Astrocyte (in vitro differentiated cells and primary cell): Measurements from ENCODE around the gene PPP1R37. TPM values are rescaled to one million over a fixed set of nuclear protein-coding genes. Genes with fewer than 3 reads are reported as not detected.

Experiments used
- DNase-seq: peaks from one replicate; pipeline ENCODE4 v3.0.0-alpha.2; 2010; ENCODE audit warnings: low read depth
- FAIRE-seq: peaks from 2 replicates; lab custom pipeline; 2011; peaks lifted over from hg19 to GRCh38; lab: Jason Lieb, UNC
- H2AFZ ChIP-seq: 2 replicates; pipeline ENCODE4 v1.6.0; 2012; ENCODE audit warnings: low read depth, low read length, inconsistent platforms
- H3K27ac ChIP-seq: 2 replicates; pipeline ENCODE4 v1.5.1; 2011; ENCODE audit warnings: low read depth, low read length, inconsistent platforms
- H3K27me3 ChIP-seq: 2 replicates; pipeline ENCODE4 v1.6.0; 2011; ENCODE audit warnings: low read length, inconsistent platforms; ENCODE audit not compliant: insufficient read depth
- H3K36me3 ChIP-seq: 2 replicates; pipeline ENCODE4 v1.5.1; 2011; ENCODE audit warnings: low read length, inconsistent platforms; ENCODE audit not compliant: insufficient read depth
- H3K4me1 ChIP-seq: 2 replicates; pipeline ENCODE4 v1.5.1; 2011; ENCODE audit warnings: low read length, inconsistent platforms; ENCODE audit not compliant: insufficient read depth
- H3K4me2 ChIP-seq: 2 replicates; pipeline ENCODE4 v1.6.0; 2012; ENCODE audit warnings: low read length, inconsistent platforms
- H3K4me3 ChIP-seq: 2 replicates; pipeline ENCODE4 v1.5.1; 2011; ENCODE audit warnings: low read depth, mild to moderate bottlenecking, low read length, inconsistent platforms; ENCODE audit not compliant: insufficient read depth
- H3K79me2 ChIP-seq: 2 replicates; pipeline ENCODE4 v1.6.0; 2012; ENCODE audit warnings: mild to moderate bottlenecking, low read length, inconsistent platforms; ENCODE audit not compliant: insufficient read depth
- H3K9ac ChIP-seq: 2 replicates; pipeline ENCODE4 v1.6.0; 2012; ENCODE audit warnings: mild to moderate bottlenecking, low read length, inconsistent platforms
- H3K9me3 ChIP-seq: 2 replicates; pipeline ENCODE4 v1.5.1; 2012; ENCODE audit warnings: low read depth, mild to moderate bottlenecking, low read length, inconsistent platforms; ENCODE audit not compliant: insufficient read depth
- H4K20me1 ChIP-seq: 2 replicates; pipeline ENCODE4 v1.6.0; 2012; ENCODE audit warnings: low read length, inconsistent platforms; ENCODE audit not compliant: insufficient read depth
- H3K27ac Mint-ChIP-seq: one replicate; pipeline ENCODE4 v1.8.0; 2021; ENCODE audit warnings: mild to moderate bottlenecking, mixed read lengths; ENCODE audit not compliant: unreplicated experiment
- H3K27me3 Mint-ChIP-seq: one replicate; pipeline ENCODE4 v1.8.0; 2021; ENCODE audit warnings: low read depth, mixed read lengths; ENCODE audit not compliant: unreplicated experiment
- H3K36me3 Mint-ChIP-seq: one replicate; pipeline ENCODE4 v1.8.0; 2021; ENCODE audit warnings: low read depth, mixed read lengths; ENCODE audit not compliant: unreplicated experiment
- H3K4me1 Mint-ChIP-seq: one replicate; pipeline ENCODE4 v1.8.0; 2021; ENCODE audit warnings: low read depth, mixed read lengths; ENCODE audit not compliant: unreplicated experiment
- H3K4me3 Mint-ChIP-seq: one replicate; pipeline ENCODE4 v1.8.0; 2021; ENCODE audit warnings: mild to moderate bottlenecking, moderate library complexity, mixed read lengths; ENCODE audit not compliant: unreplicated experiment
- H3K9me3 Mint-ChIP-seq: one replicate; pipeline ENCODE4 v1.8.0; 2021; ENCODE audit warnings: mild to moderate bottlenecking, mixed read lengths; ENCODE audit not compliant: unreplicated experiment
- EZH2 ChIP-seq: IDR thresholded peaks from 2 replicates; pipeline ENCODE4 v1.6.1; 2012; ENCODE audit warnings: mild to moderate bottlenecking, low read length, inconsistent platforms; ENCODE audit not compliant: insufficient read depth
- total RNA-seq: library from RNA; stranded (reverse); gene quantifications from 2 replicates; pipeline ENCODE4 v1.2.1, GENCODE V29; 2021
- TF ChIP-seq, protein P1 (sequence below): IDR thresholded peaks from 2 replicates; pipeline ENCODE4 v1.5.1; 2011; ENCODE audit warnings: low read depth, mild to moderate bottlenecking, inconsistent platforms, low read length, moderate library complexity; ENCODE audit not compliant: insufficient read depth

PPP1R37 gene
- total RNA-seq, 1 donor from 2014 or later: 29.1 TPM

GRCh38 chr19:45063851-45064801, 28.9 kb upstream of the PPP1R37 start:
- H3K9ac ChIP-seq: no peak overlapping the region
- Mint-ChIP-seq H3K4me1 (no peaks in the 10 kb centered on the region), H3K9me3 (no peaks in the 10 kb centered on the region), H3K27ac (no peak overlapping the region), H3K36me3 (peaks cover 9% of the 10 kb centered on the region), H3K4me3 (no peak overlapping the region), H3K27me3 (no peaks in the 10 kb centered on the region)
- FAIRE-seq (no peak), DNase-seq (no peak)
- no peak overlapping the region for H3K4me3 ChIP-seq
- no peaks in the 10 kb centered on the region for H3K27me3 ChIP-seq
- H3K4me2 ChIP-seq: no peak overlapping the region
- H3K27ac ChIP-seq: no peak overlapping the region
- no peaks in the 10 kb centered on the region for H3K9me3 ChIP-seq
- H3K4me1 ChIP-seq: peaks cover 4% of the 10 kb centered on the region
- peaks cover 39% of the 10 kb centered on the region for H4K20me1 ChIP-seq
- no peak overlapping the region for H2AFZ ChIP-seq
- TF ChIP-seq, protein P1, sequence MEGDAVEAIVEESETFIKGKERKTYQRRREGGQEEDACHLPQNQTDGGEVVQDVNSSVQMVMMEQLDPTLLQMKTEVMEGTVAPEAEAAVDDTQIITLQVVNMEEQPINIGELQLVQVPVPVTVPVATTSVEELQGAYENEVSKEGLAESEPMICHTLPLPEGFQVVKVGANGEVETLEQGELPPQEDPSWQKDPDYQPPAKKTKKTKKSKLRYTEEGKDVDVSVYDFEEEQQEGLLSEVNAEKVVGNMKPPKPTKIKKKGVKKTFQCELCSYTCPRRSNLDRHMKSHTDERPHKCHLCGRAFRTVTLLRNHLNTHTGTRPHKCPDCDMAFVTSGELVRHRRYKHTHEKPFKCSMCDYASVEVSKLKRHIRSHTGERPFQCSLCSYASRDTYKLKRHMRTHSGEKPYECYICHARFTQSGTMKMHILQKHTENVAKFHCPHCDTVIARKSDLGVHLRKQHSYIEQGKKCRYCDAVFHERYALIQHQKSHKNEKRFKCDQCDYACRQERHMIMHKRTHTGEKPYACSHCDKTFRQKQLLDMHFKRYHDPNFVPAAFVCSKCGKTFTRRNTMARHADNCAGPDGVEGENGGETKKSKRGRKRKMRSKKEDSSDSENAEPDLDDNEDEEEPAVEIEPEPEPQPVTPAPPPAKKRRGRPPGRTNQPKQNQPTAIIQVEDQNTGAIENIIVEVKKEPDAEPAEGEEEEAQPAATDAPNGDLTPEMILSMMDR: no peak
- no peak for TF ChIP-seq EZH2
- H3K36me3 ChIP-seq: peaks cover 24% of the 10 kb centered on the region
- peaks cover 12% of the 10 kb centered on the region for H3K79me2 ChIP-seq

GRCh38 chr19:45066921-45067661, 25.9 kb upstream of the PPP1R37 start:
- H4K20me1 ChIP-seq: peaks cover 19% of the 10 kb centered on the region
- peaks cover 23% of the 10 kb centered on the region for H3K36me3 ChIP-seq
- TF ChIP-seq, protein P1: no peak
- TF ChIP-seq EZH2: no peak
- no peak overlapping the region for H3K9ac ChIP-seq
- H3K27me3 ChIP-seq: no peaks in the 10 kb centered on the region
- Mint-ChIP-seq H3K36me3 (peaks cover 23% of the 10 kb centered on the region), H3K9me3 (no peaks in the 10 kb centered on the region), H3K27ac (no peak overlapping the region), H3K4me1 (no peaks in the 10 kb centered on the region), H3K27me3 (no peaks in the 10 kb centered on the region), H3K4me3 (no peak overlapping the region)
- H3K27ac ChIP-seq: no peak overlapping the region
- no peak overlapping the region for H3K4me3 ChIP-seq
- no peak for FAIRE-seq
- no peak overlapping the region for H2AFZ ChIP-seq
- no peaks in the 10 kb centered on the region for H3K4me1 ChIP-seq
- no peak for DNase-seq
- no peak overlapping the region for H3K4me2 ChIP-seq
- H3K9me3 ChIP-seq: no peaks in the 10 kb centered on the region
- H3K79me2 ChIP-seq: peaks cover 12% of the 10 kb centered on the region
